OCI-M2 (cell line): ENCODE results near the gene RELB.
"Not testable (repeated sequence)": the region's sequence is repeated elsewhere in the genome, so short reads cannot be mapped to it uniquely, and the experiment has no call there.

Experiments
- DNase-seq: peaks from one replicate; lab custom pipeline; 2025; ENCODE audit not compliant: unreplicated experiment; lab: John Stamatoyannopoulos, UW

Gene RELB, protein sequence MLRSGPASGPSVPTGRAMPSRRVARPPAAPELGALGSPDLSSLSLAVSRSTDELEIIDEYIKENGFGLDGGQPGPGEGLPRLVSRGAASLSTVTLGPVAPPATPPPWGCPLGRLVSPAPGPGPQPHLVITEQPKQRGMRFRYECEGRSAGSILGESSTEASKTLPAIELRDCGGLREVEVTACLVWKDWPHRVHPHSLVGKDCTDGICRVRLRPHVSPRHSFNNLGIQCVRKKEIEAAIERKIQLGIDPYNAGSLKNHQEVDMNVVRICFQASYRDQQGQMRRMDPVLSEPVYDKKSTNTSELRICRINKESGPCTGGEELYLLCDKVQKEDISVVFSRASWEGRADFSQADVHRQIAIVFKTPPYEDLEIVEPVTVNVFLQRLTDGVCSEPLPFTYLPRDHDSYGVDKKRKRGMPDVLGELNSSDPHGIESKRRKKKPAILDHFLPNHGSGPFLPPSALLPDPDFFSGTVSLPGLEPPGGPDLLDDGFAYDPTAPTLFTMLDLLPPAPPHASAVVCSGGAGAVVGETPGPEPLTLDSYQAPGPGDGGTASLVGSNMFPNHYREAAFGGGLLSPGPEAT

DNA sequence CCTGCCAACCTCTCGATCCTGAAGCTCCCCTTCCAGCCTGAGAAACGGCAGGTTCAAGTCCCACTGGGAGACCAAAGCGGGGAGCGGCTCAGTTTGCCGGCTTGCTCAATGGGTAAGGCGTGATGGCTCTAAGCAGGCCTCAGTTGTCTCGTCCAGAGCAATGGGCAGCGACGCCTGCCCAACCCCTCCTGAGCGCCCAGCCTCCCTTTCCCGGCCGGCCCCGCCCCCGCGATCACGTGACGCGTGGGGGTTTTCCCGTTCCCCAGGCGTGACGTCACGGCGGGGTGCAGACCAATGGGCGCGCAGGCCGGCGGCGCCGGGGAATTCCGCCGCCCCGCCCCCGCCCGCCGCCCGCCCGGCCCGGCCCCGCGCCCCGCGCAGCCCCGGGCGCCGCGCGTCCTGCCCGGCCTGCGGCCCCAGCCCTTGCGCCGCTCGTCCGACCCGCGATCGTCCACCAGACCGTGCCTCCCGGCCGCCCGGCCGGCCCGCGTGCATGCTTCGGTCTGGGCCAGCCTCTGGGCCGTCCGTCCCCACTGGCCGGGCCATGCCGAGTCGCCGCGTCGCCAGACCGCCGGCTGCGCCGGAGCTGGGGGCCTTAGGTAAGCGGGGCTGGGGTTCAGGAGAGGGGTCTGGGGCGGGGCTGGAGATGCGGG is at the start of gene RELB:
RELB (plus strand) TSS at position 378 of the 653 bp plus-strand sequence; CDS start at position 494, 116 bp downstream.
- DNase-seq: no peak

DNA sequence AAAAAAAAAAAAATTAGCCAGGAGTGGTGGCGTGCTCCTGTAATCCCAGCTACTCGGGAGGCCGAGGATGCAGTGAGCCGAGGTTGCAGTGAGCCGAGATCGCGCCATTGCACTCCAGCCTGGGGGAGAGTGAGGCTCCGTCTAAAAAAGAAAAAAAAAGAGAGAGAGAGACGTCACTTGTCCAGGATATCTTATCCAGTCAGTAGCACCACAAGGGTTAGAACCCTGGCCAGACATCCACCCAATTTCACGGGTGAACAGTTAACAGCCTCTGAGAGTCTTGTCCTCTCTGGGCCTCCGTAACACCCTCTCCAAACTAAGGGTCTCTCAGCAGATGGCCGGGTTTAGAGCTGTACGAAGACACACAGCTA is 47.0 kb upstream of the RELB start:
- DNase-seq: no peak

DNA sequence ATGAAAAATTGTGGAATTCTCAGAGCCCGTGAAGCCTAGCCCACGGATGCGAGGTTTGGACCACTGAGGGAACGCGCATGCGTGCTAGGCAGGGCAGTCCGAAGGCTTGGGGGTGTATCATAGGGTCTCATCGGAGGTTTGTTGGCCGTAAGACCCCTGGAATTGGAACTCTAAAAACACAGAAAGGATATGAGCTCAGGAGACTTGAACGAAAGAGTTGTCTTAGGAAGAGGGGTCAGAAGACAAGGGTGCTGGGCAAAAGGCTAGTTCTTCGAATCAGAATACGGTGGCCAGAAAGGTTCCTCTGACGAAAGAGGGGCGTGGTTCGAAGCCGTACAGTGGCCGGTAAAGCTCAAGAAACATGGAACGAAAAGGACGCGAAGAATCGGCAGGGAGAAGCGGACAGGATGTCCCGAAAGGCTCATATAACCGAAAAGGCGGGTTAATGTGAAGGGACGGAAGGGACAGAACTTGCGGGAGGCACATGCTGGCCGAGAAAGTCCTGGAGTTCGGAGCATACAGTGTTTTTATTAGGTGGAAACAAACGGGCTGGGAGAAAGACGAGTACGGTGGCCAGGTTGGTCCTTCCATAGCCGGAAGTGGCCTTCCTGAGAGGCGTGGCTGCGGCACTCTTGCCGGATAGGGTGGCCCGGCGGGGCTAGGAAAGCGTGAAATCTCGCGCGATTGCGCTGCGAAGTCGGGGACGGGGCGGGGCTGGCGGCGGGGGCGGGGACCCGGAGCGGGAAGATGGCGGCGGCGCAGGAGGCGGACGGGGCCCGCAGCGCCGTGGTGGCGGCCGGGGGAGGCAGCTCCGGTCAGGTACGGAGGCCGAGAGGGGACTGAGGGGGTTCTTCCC is 46.4 kb upstream of the RELB start, which contains the start of gene CLPTM1:
CLPTM1 (plus strand) TSS at position 732 of the 856 bp plus-strand sequence; CDS start at position 748, 16 bp downstream.
- peak; percentile 96 for DNase-seq

DNA sequence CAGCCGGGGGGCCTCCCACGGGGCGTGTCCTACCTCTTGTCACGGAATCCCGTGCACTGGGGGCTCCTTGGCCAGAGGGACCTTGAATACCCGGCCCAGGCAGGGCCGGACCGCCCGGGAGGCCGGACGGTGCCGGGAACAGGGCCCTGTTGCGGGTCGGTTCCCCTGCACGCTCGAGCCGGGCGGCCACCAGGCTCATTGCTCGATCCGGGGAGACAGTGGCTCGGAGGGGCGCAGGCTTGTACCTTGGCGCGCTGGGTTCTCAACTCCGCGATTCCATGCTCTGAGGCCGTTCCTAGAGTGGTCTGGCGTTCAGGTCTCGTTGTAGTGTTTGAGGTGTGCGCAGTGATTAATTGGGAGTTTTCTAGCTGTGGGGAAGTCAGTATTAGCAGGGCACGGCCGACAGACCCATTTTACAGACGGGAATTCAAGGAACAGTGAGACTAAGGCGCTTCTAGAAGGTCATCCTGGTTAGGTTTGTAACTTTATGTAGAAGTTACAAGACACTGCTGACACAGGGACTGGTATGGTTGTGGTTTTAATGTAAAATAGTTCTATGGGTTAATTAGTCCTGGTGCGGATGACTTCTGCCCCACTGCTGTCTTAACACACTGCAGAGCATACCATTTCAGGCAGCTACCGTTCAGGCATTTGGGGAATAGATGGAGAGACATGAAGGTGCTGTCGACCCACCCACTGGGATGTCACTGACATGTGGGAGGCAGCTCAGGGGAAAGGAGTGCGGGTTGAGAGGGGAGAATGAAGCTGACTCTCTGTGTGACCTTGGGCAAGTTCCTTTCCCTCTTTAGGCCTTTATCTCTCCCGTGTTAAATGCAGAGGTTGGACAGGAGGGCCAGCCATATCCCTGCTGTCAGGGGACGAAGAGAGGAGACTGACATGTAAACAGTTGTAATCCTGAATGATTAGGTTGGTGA is 45.5 kb upstream of the RELB start:
- DNase-seq: no peak

DNA sequence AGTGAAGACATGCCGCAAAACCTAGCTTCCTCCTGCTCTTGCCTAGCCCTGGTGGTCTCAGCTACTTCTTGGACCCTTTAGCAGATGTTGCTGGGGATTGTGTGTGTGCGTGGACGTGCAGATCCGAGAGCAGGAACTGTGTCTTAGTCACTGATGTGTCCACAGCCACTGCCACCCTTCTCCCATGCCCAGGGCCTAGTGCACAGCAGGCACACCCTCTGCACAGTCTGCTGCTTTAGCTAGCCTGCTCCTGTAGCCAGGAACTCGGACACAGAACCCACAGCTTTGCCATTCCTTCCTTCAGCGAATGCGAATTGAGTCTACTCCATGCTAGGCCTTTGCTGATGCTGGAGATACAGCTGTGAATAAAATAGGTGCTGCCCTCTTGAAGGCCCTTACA is 43.7 kb upstream of the RELB start:
- no peak for DNase-seq

DNA sequence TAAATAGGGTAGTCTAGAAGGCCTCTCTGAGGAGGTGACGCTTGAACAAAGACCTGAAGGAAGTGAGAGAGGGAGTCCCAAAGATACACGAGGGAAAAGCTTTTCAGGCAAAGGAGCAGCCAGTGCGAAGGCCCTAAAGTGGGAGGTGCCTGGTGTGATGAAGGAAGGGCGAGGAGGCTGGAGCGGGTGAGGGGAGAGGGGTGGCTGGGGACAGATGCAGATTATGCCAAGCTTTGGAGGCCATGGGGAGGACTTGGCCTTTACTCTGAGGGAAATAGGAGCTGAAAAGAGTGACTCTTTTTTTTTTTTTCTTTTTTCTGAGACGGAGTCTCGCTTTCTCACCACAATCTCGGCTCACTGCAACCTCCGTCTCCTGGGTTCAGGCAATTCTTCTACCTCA is 43.2 kb upstream of the RELB start:
- DNase-seq: no peak

DNA sequence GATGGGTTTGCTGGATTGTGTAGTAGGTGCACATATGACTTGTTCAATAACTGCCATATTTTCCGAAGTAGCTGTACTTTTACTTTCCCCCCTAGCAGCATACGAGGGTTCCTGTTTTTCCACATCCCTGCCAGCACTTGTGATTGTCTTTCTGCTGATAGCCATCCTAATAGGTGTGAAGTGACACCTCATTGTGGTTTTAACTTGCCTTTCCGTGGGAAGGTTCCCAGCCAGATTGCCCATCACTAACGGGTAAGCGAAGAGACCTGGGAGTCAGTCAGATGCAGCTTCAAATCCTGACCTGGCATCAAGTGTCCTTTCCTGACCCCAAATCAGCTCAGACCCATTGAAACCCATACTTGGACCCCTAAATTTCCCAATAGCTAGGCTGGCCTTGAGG is 41.6 kb upstream of the RELB start:
- DNase-seq: no peak

DNA sequence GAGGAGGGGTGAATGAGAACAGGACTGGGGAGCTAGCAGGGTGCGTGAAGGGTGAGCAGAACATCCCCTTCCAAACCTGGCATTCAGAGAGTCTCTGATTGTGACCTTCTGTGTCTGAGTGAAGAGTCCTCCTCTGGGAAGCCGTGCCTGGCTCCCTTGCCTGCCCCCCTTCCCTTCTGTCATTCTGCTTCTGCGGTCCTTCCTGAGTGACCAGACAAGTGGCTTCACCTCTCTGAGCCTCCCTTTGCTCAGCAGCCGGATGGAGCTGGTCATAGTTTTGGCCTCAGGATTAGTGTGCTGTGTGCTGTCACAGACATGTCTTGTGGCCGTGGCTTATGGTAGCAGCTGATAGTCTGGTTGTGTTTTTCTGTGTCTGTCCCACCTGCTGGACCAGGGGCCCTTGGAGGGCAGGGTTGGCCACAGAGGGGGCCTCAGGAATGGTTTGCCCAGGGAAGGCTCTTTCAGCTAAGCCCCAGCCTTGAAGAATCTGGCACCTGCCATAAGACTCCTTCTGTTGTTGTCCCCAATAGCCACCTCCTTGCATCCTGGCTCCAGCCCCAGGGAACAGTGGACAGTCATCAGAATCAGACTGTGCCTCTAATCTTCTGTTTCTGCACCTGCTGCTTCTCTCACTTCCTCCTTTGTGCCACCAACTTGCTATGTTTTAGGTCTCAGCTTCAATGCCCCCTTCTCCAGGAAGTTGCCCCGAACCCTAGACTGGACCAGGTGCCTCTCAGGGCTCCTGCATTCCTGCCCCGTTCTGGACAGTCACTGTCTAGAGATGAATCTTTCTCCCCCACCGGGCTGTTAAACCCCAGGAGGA is 40.1 kb upstream of the RELB start:
- DNase-seq: no peak

DNA sequence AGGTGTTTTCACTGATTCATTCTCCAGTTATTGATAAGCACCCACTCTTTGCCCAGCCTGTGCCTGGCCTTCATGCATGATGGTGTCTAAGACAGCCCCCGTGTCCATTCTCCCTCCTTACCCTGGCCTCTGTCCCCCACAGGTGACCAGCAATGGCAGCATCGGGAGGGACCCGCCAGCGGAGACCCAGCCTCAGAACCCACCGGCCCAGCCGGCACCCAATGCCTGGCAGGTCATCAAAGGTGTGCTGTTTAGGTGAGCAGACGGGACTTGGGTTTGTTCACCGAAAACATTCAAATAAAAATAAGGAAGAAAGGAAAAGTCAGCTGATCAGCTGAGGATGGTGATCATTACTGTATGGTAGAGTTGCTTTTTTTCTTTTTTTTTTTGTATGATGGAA is 39.4 kb upstream of the RELB start:
- no peak for DNase-seq

DNA sequence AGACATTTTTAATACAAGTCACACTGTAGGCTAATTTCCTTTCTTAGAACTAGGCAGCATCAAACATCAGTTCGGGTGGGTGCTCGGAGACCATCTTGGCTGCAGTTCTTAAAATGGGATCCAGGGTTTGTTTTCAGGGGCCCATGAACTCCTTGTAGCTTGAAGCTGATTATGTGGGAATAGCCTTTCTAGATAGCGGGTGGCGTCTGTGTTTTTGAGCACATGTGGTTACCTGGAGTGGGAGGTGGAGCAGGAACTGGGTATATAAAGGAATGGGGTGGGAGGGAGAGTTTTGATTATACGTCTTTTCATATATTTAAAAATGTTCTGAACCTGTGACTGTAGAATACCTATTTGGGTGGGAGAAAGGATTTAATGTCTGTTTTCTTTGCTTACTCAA is 33.1 kb upstream of the RELB start:
- no peak for DNase-seq

DNA sequence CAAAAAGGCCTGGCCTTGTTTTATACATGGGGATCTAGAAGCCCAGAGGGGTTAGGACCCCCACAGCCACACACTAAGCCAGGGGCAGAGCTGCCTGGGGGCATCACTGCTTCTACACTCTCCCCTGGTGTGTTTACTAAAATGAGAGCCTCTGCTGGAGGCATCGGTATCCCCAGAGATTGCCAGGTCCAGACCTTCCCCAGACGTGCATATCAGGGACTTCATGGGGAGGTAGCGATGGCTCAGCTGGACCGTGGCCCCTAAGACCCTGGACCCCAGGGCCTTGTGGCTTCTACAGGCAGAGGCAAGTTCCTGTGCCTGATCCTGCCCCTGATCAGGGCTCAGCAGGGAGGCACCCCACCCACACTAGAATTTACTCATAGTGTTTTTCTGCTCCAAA is 32.6 kb upstream of the RELB start:
- no peak for DNase-seq

DNA sequence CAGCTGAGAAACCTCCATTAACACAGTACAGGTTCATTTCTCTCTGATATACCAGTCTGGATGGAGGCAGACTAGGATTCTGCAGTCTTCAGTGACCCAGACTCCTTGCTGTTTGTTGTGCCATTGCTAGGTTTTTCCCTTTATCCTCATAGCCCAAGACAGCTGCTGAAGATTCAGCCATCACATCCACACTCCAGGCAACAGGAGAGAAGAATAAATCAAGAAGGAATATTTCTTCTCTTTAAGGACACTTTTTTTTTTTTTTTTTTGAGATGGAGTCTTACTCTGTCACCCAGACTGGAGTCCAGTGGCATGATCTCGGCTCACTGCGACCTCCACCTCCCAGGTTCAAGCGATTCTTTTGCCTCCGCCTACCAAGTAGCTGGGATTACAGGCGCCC is 31.8 kb upstream of the RELB start:
- no peak for DNase-seq

DNA sequence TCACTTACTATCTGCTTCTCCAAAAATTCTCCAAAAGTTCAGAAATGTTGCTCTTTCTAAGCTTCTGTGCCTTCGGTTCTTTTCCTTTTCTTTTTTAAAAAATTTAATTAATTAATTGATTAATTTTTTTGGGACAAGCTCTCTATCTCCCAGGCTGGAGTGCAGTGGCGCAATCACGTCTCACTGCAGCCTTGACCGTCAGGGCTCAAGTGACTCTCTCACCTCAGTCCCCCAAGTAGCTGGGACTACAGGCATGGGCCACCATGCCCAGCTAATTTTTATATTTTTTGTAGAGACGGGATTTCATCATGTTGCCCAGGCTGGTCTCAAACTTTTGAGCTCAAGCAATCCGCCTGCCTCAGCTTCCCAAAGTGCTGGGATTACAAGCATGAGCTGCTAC is 29.8 kb upstream of the RELB start:
- not testable (repeated sequence) for DNase-seq

DNA sequence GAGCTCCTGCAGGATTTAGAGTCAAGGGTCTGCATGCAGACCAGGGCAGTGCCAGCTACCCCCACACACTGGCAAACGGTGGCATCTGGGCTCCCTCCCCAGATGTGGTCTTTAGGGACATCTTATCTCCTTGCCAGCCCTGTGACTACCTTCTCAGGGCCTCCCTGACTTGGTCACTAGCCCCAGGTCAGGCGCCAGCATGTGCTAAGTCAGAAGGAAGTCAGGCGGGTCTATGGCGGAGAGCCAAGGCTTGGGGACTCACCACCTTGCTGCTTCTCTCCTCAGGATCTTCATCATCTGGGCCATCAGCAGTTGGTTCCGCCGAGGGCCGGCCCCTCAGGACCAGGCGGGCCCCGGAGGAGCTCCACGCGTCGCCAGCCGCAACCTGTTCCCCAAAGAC is 28.5 kb upstream of the RELB start:
- DNase-seq: no peak

DNA sequence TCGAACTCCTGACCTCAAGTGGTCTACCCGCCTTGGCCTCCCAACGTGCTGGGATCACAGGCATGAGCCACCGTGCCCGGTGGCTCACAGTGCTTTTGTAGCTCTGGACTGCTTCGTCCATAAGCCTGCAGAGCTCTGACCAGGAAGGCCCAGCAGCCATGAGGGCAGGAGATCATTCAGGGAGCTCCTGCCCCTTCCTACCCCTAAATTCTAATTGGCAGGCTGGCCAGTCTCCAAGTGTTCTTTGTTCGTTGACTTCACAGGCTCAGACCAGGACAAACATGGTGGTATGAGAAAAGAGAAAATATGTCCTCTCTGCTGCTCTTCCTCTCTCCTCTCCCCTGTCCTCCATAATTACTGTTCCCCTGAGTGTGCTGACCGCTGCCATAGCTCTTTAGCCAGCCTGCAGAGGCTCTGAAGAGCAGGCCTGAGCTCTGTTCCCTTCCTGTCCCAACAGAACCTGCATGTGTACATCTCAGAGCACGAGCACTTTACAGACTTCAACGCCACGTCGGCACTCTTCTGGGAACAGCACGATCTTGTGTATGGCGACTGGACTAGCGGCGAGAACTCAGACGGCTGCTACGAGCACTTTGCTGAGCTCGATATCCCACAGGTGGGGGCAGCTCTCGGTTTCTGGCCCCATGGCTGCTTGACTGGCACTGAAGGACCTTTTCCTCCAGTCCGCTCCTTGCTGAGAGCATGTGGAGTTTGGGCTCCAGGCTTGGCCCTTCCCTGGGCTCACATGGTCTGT is 27.1 kb upstream of the RELB start:
- no peak for DNase-seq

DNA sequence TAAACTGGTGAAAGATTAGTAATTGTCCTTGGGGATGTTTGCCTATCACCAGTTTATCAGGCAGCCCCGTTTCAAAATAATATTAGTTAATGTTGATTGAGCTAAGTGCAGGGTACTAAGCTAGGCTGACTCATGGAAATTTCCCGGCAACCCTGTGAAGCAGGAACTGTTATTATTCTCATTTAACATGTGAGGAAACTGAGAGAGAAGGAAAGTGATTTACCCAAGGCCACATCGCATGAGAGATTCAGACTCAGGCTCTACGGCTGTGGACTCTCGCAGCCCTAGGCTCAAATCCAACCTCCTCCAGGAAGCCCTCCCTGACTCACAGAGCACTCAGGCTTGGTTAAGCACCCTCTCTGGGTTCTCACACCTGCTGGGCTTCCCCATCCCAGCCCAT is 26.4 kb upstream of the RELB start:
- no peak for DNase-seq

DNA sequence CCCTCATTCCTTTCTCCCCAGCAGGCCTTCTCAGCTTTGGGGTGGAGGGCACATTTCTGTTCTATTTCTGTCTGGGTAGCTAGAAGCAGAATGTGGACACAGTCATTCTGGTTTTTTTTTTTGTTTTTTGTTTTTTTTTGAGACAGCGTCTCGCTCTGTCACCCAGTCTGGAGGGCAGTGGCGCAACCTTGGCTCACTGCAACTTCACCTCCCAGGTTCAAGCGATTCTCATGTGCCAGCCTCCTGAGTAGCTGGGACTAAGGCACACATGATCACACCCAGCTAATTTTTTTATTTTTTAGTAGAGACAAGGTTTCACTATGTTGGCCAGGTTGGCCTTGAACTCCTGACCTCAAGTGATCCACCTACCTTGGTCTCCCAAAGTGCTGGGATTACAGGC is 25.8 kb upstream of the RELB start:
- no peak for DNase-seq

DNA sequence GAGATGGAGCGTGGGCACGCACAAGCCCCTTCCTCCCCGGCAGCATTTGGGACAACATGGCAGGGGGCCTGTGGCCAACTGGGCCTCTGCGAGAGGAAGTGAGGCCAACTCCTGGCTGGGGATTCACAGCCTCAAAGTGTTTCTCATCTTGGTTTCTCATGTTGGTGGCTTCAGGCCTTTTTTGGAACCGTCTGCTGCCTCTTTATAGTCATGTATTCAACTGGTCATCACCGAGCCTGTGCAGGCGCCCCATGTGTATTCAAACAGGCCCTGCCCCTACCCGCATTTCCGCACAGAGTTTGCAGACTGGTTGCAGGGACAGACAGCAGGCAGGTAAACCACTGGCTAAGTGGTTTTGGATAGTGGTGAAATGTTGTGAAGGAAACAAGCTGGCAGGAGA is 17.3 kb upstream of the RELB start:
- no peak for DNase-seq

DNA sequence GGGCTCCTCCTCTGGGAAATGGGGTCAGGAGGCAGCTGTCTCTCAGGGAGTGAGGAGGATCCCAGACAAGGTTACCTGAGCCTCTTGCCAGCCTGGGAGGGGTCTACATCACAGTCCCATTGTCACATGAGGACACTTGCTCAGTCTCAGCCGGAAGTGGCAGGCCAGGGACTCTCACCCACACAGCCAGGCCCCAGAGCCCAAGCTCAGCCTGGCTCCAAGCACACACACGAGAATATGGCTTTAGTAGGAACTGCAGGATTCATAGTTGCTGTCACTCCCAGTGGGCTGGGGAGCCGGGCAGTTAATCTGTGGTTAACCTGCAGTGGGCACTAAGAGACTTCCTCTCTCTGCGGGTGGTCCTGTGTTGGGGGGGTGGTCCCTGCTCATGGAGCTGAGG is 15.8 kb upstream of the RELB start:
- DNase-seq: no peak
